Astrocyte (in vitro differentiated cells and primary cell): ENCODE measurements around the gene THRAP3. TPM values are rescaled to one million over a fixed set of nuclear protein-coding genes. Genes with fewer than 3 reads are reported as not detected.

Experiments
- DNase-seq: peaks from one replicate; pipeline ENCODE4 v3.0.0-alpha.2; 2010; ENCODE audit warnings: low read depth
- FAIRE-seq: peaks from 2 replicates; lab custom pipeline; 2011; peaks lifted over from hg19 to GRCh38; lab: Jason Lieb, UNC
- H2AFZ ChIP-seq: 2 replicates; pipeline ENCODE4 v1.6.0; 2012; ENCODE audit warnings: low read depth, low read length, inconsistent platforms
- H3K27ac ChIP-seq: 2 replicates; pipeline ENCODE4 v1.5.1; 2011; ENCODE audit warnings: low read depth, low read length, inconsistent platforms
- H3K27me3 ChIP-seq: 2 replicates; pipeline ENCODE4 v1.6.0; 2011; ENCODE audit warnings: low read length, inconsistent platforms; ENCODE audit not compliant: insufficient read depth
- H3K36me3 ChIP-seq: 2 replicates; pipeline ENCODE4 v1.5.1; 2011; ENCODE audit warnings: low read length, inconsistent platforms; ENCODE audit not compliant: insufficient read depth
- H3K4me1 ChIP-seq: 2 replicates; pipeline ENCODE4 v1.5.1; 2011; ENCODE audit warnings: low read length, inconsistent platforms; ENCODE audit not compliant: insufficient read depth
- H3K4me2 ChIP-seq: 2 replicates; pipeline ENCODE4 v1.6.0; 2012; ENCODE audit warnings: low read length, inconsistent platforms
- H3K4me3 ChIP-seq: 2 replicates; pipeline ENCODE4 v1.5.1; 2011; ENCODE audit warnings: low read depth, mild to moderate bottlenecking, low read length, inconsistent platforms; ENCODE audit not compliant: insufficient read depth
- H3K79me2 ChIP-seq: 2 replicates; pipeline ENCODE4 v1.6.0; 2012; ENCODE audit warnings: mild to moderate bottlenecking, low read length, inconsistent platforms; ENCODE audit not compliant: insufficient read depth
- H3K9ac ChIP-seq: 2 replicates; pipeline ENCODE4 v1.6.0; 2012; ENCODE audit warnings: mild to moderate bottlenecking, low read length, inconsistent platforms
- H3K9me3 ChIP-seq: 2 replicates; pipeline ENCODE4 v1.5.1; 2012; ENCODE audit warnings: low read depth, mild to moderate bottlenecking, low read length, inconsistent platforms; ENCODE audit not compliant: insufficient read depth
- H4K20me1 ChIP-seq: 2 replicates; pipeline ENCODE4 v1.6.0; 2012; ENCODE audit warnings: low read length, inconsistent platforms; ENCODE audit not compliant: insufficient read depth
- H3K27ac Mint-ChIP-seq: one replicate; pipeline ENCODE4 v1.8.0; 2021; ENCODE audit warnings: mild to moderate bottlenecking, mixed read lengths; ENCODE audit not compliant: unreplicated experiment
- H3K27me3 Mint-ChIP-seq: one replicate; pipeline ENCODE4 v1.8.0; 2021; ENCODE audit warnings: low read depth, mixed read lengths; ENCODE audit not compliant: unreplicated experiment
- H3K36me3 Mint-ChIP-seq: one replicate; pipeline ENCODE4 v1.8.0; 2021; ENCODE audit warnings: low read depth, mixed read lengths; ENCODE audit not compliant: unreplicated experiment
- H3K4me1 Mint-ChIP-seq: one replicate; pipeline ENCODE4 v1.8.0; 2021; ENCODE audit warnings: low read depth, mixed read lengths; ENCODE audit not compliant: unreplicated experiment
- H3K4me3 Mint-ChIP-seq: one replicate; pipeline ENCODE4 v1.8.0; 2021; ENCODE audit warnings: mild to moderate bottlenecking, moderate library complexity, mixed read lengths; ENCODE audit not compliant: unreplicated experiment
- H3K9me3 Mint-ChIP-seq: one replicate; pipeline ENCODE4 v1.8.0; 2021; ENCODE audit warnings: mild to moderate bottlenecking, mixed read lengths; ENCODE audit not compliant: unreplicated experiment
- CTCF ChIP-seq: IDR thresholded peaks from 2 replicates; pipeline ENCODE4 v1.5.1; 2011; ENCODE audit warnings: low read depth, mild to moderate bottlenecking, inconsistent platforms, low read length, moderate library complexity; ENCODE audit not compliant: insufficient read depth
- EZH2 ChIP-seq: IDR thresholded peaks from 2 replicates; pipeline ENCODE4 v1.6.1; 2012; ENCODE audit warnings: mild to moderate bottlenecking, low read length, inconsistent platforms; ENCODE audit not compliant: insufficient read depth
- total RNA-seq: library from RNA; stranded (reverse); gene quantifications from 2 replicates; pipeline ENCODE4 v1.2.1, GENCODE V29; 2021

Gene THRAP3
- total RNA-seq, 1 donor from 2014 or later = 109 TPM

GRCh38 chr1:36206323-36206858 is 17.9 kb upstream of the THRAP3 start:
- Mint-ChIP-seq H3K9me3 (no peaks in the 10 kb centered on the region), H3K27ac (no peak overlapping the region), H3K27me3 (no peaks in the 10 kb centered on the region), H3K4me1 (peaks cover 10% of the 10 kb centered on the region), H3K4me3 (no peak overlapping the region), H3K36me3 (no peaks in the 10 kb centered on the region)
- no peak for FAIRE-seq
- Histone ChIP-seq H3K4me2 (no peak overlapping the region), H3K36me3 (no peaks in the 10 kb centered on the region), H3K27me3 (no peaks in the 10 kb centered on the region), H2AFZ (no peak overlapping the region), H3K4me1 (peaks cover 7% of the 10 kb centered on the region), H3K79me2 (no peaks in the 10 kb centered on the region), H3K27ac (no peak overlapping the region), H3K4me3 (no peak overlapping the region), H3K9ac (no peak overlapping the region), H3K9me3 (no peaks in the 10 kb centered on the region), H4K20me1 (no peaks in the 10 kb centered on the region)
- DNase-seq = no peak
- TF ChIP-seq CTCF (no peak), EZH2 (no peak)

- Histone ChIP-seq H3K79me2 (no peaks in the 10 kb centered on the region), H3K4me1 (peaks cover 7% of the 10 kb centered on the region), H3K9me3 (no peaks in the 10 kb centered on the region), H3K4me2 (peak overlapping the region; percentile 44), H2AFZ (peak overlapping the region; percentile 63), H4K20me1 (no peaks in the 10 kb centered on the region), H3K9ac (peak overlapping the region; percentile 23), H3K4me3 (no peak overlapping the region), H3K36me3 (no peaks in the 10 kb centered on the region), H3K27me3 (no peaks in the 10 kb centered on the region), H3K27ac (no peak overlapping the region)
- H3K9me3 Mint-ChIP-seq = no peaks in the 10 kb centered on the region
- H3K4me1 Mint-ChIP-seq = peaks cover 12% of the 10 kb centered on the region
- TF ChIP-seq CTCF = no peak
- no peak for TF ChIP-seq EZH2
- H3K27me3 Mint-ChIP-seq = no peaks in the 10 kb centered on the region
- no peaks in the 10 kb centered on the region for H3K36me3 Mint-ChIP-seq
- no peak overlapping the region for H3K4me3 Mint-ChIP-seq
- FAIRE-seq (no peak), DNase-seq (peak; percentile 75)
- no peak overlapping the region for H3K27ac Mint-ChIP-seq
These were observed 16.9 kb upstream of the THRAP3 start for GRCh38 chr1:36207339-36207738.

GRCh38 chr1:36208978-36209703 is 15.1 kb upstream of the THRAP3 start:
- Mint-ChIP-seq H3K4me3 (no peak overlapping the region), H3K27me3 (no peaks in the 10 kb centered on the region), H3K27ac (no peak overlapping the region), H3K9me3 (no peaks in the 10 kb centered on the region), H3K4me1 (peaks cover 3% of the 10 kb centered on the region), H3K36me3 (no peaks in the 10 kb centered on the region)
- Histone ChIP-seq H4K20me1 (no peaks in the 10 kb centered on the region), H2AFZ (no peak overlapping the region), H3K4me1 (no peaks in the 10 kb centered on the region), H3K4me3 (no peak overlapping the region), H3K9me3 (no peaks in the 10 kb centered on the region), H3K27ac (no peak overlapping the region), H3K36me3 (no peaks in the 10 kb centered on the region), H3K27me3 (no peaks in the 10 kb centered on the region), H3K4me2 (no peak overlapping the region), H3K9ac (no peak overlapping the region), H3K79me2 (no peaks in the 10 kb centered on the region)
- DNase-seq (no peak), FAIRE-seq (no peak)
- TF ChIP-seq EZH2 (no peak), CTCF (no peak)
